SK-N-SH treated with all-trans-retinoic acid at 6 μM for 48 hours (cell line): ENCODE results near the gene CDR2L.
"Not testable (repeated sequence)": the region's sequence is repeated elsewhere in the genome, so short reads cannot be mapped to it uniquely, and the experiment has no call there.

Experiments used
- ATAC-seq: fragments of 200-7000 bp; cut with Tn5 transposase; 3 replicates; pipeline ENCODE4 v1.9.1; 2020; ENCODE audit warnings: mild to moderate bottlenecking, moderate library complexity
- ARNTL ChIP-seq: fragments of 450-650 bp; formaldehyde crosslinking; IDR thresholded peaks from 2 replicates; pipeline ENCODE4 v1.5.0; 2020; ENCODE audit warnings: low read depth, mild to moderate bottlenecking, moderate library complexity, borderline replicate concordance
- BACH2 ChIP-seq: fragments of 250-450 bp; sonication (Bioruptor Pico); IDR thresholded peaks from 2 replicates; pipeline ENCODE4 v1.9.0; 2021; ENCODE audit warnings: mild to moderate bottlenecking, borderline replicate concordance
- CREB5 ChIP-seq: fragments of 250-450 bp; sonication (Bioruptor Pico); IDR thresholded peaks from 2 replicates; pipeline ENCODE4 v1.5.1; 2020; ENCODE audit warnings: low read depth, mild to moderate bottlenecking, moderate library complexity
- CSDC2 ChIP-seq: fragments of 250-450 bp; sonication (Bioruptor Pico); IDR thresholded peaks from 2 replicates; pipeline ENCODE4 v1.5.0; 2020; ENCODE audit warnings: mild to moderate bottlenecking, moderate library complexity
- ESRRG ChIP-seq: fragments of 250-450 bp; sonication (Bioruptor Pico); IDR thresholded peaks from 2 replicates; pipeline ENCODE4 v1.6.1; 2021; ENCODE audit warnings: mild to moderate bottlenecking
- ISL1 ChIP-seq: fragments of 250-450 bp; sonication (Bioruptor Pico); IDR thresholded peaks from 2 replicates; pipeline ENCODE4 v2.1.2; 2022; ENCODE audit warnings: mild to moderate bottlenecking, moderate library complexity
- OSR1 ChIP-seq: fragments of 250-450 bp; sonication (Bioruptor Pico); IDR thresholded peaks from 2 replicates; pipeline ENCODE4 v1.8.0; 2022; ENCODE audit warnings: moderate library complexity, mild to moderate bottlenecking, inconsistent platforms
- PATZ1 ChIP-seq: fragments of 250-450 bp; sonication (Bioruptor Pico); IDR thresholded peaks from 2 replicates; pipeline ENCODE4 v1.8.0; 2020; ENCODE audit warnings: mild to moderate bottlenecking, moderate library complexity, borderline replicate concordance
- PPARA ChIP-seq: fragments of 250-450 bp; sonication (Bioruptor Pico); IDR thresholded peaks from 2 replicates; pipeline ENCODE4 v1.5.0; 2020; ENCODE audit warnings: mild to moderate bottlenecking, borderline replicate concordance
- RARB ChIP-seq: fragments of 250-450 bp; sonication (Bioruptor Pico); IDR thresholded peaks from 2 replicates; pipeline ENCODE4 v1.8.0; 2021; ENCODE audit warnings: mild to moderate bottlenecking, moderate library complexity
- SNAI2 ChIP-seq: fragments of 250-450 bp; sonication (Bioruptor Pico); IDR thresholded peaks from 2 replicates; pipeline ENCODE4 v1.5.0; 2020; ENCODE audit warnings: mild to moderate bottlenecking, moderate library complexity
- TOX ChIP-seq: fragments of 250-450 bp; sonication (Bioruptor Pico); IDR thresholded peaks from 2 replicates; pipeline ENCODE4 v1.8.0; 2021; ENCODE audit warnings: mild to moderate bottlenecking, moderate library complexity, borderline replicate concordance
- TSHZ2 ChIP-seq: fragments of 250-450 bp; sonication (Bioruptor Pico); IDR thresholded peaks from 2 replicates; pipeline ENCODE4 v1.5.0; 2020; ENCODE audit warnings: mild to moderate bottlenecking, moderate library complexity
- ZC3H10 ChIP-seq: fragments of 250-450 bp; sonication (Bioruptor Pico); IDR thresholded peaks from 2 replicates; pipeline ENCODE4 v1.5.1; 2021; ENCODE audit warnings: mild to moderate bottlenecking, moderate library complexity
- ZNF70 ChIP-seq: fragments of 450-650 bp; formaldehyde crosslinking; IDR thresholded peaks from 2 replicates; pipeline ENCODE4 v1.5.0; 2020; ENCODE audit warnings: mild to moderate bottlenecking, moderate library complexity
- ZNF8 ChIP-seq: fragments of 450-650 bp; formaldehyde crosslinking; IDR thresholded peaks from 2 replicates; pipeline ENCODE4 v1.5.0; 2020; ENCODE audit warnings: mild to moderate bottlenecking, moderate library complexity

Gene CDR2L

GRCh38 chr17:75024686-75025397 is 37.4 kb downstream of the CDR2L start (continued):
- TF ChIP-seq TSHZ2 = no peak

GRCh38 chr17:75025398-75025734 is 37.9 kb downstream of the CDR2L start:
- not testable (repeated sequence) for ATAC-seq

- not testable (repeated sequence) for ATAC-seq
These were observed 39.2 kb downstream of the CDR2L start for GRCh38 chr17:75026650-75027049.

- no peak for ATAC-seq
- no peak for TF ChIP-seq ZC3H10 (CRISPR knock-in tag)
- no peak for TF ChIP-seq ZNF8
- no peak for TF ChIP-seq SNAI2 (CRISPR knock-in tag)
- TF ChIP-seq RARB (CRISPR knock-in tag) = no peak
- no peak for TF ChIP-seq OSR1 (CRISPR knock-in tag)
- TF ChIP-seq ARNTL = no peak
- TF ChIP-seq BACH2 (CRISPR knock-in tag) = no peak
- TF ChIP-seq PATZ1 (CRISPR knock-in tag) = no peak
- no peak for TF ChIP-seq CSDC2
- TF ChIP-seq TOX (CRISPR knock-in tag) = no peak
- TF ChIP-seq TSHZ2 = no peak
- no peak for TF ChIP-seq ESRRG
- TF ChIP-seq ZNF70 (CRISPR knock-in tag) = no peak
- TF ChIP-seq CREB5 (CRISPR knock-in tag) = no peak
These were observed 42.7 kb downstream of the CDR2L start for GRCh38 chr17:75030161-75030560.

GRCh38 chr17:75031972-75032719 is 44.7 kb downstream of the CDR2L start:
- no peak for TF ChIP-seq ZNF70 (CRISPR knock-in tag)
- TF ChIP-seq PATZ1 (CRISPR knock-in tag) = no peak
- no peak for TF ChIP-seq TOX (CRISPR knock-in tag)
- no peak for TF ChIP-seq RARB (CRISPR knock-in tag)
- TF ChIP-seq PPARA (CRISPR knock-in tag) = no peak
- TF ChIP-seq ESRRG = no peak
- TF ChIP-seq ISL1 = no peak
- ATAC-seq = peak; percentile 54
